SK-N-SH (cell line): Measurements from ENCODE around the gene LRRC51. TPM values are rescaled to one million over a fixed set of nuclear protein-coding genes. Genes with fewer than 3 reads are reported as not detected.
A peak's percentile ranks its signal among the peaks of the same experiment; 100 is the strongest.

Experiments used
- CTCF ChIA-PET: fragments of 300-600, 350-600 bp; formaldehyde crosslinking; extraction: SDS; loops from one replicate; lab custom pipeline; 2021; lab: Yijun Ruan, JAX
- POLR2A ChIA-PET: fragments of 350-600 bp; sonication (Branson Sonifier 250); formaldehyde crosslinking; extraction: SDS; loops from one replicate; lab custom pipeline; 2020; ENCODE audit warnings: antibody characterized with exemption, inconsistent platforms; lab: Yijun Ruan, JAX
- DNase-seq: peaks from one replicate; pipeline ENCODE4 v3.0.0; 2012
- H2AFZ ChIP-seq: fragments of 200-600 bp; sonication (generic); 2 replicates; pipeline ENCODE4 v1.8.1; 2016; ENCODE audit warnings: antibody characterized with exemption, mild to moderate bottlenecking, low read depth
- H3F3A ChIP-seq: fragments of 200-600 bp; sonication (generic); replicated peaks from 2 replicates; pipeline ENCODE3; 2016; ENCODE audit warnings: antibody characterized with exemption, mild to moderate bottlenecking; ENCODE audit not compliant: insufficient read depth
- H3K27ac ChIP-seq, 2 experiments: fragments of 200-500 bp in 1 of 2; fragments of 200-600 bp in 1 of 2; sonication (Bioruptor generic) in 1 of 2; sonication (generic), shearing (Covaris generic) in 1 of 2; 2 replicates each; pipeline versions ENCODE4 v1.5.1 to v1.6.1; 2014 to 2016; ENCODE audit warnings: low read depth in 2 of 2, inconsistent platforms in 1 of 2, low read length in 1 of 2, mild to moderate bottlenecking in 1 of 2, mixed read lengths in 1 of 2
- H3K27me3 ChIP-seq: fragments of 200-600 bp; sonication (generic), shearing (Covaris generic); 2 replicates; pipeline ENCODE4 v1.6.1; 2016; ENCODE audit warnings: mixed run types; ENCODE audit not compliant: insufficient read depth
- H3K36me3 ChIP-seq, 2 experiments: fragments of 200-500 bp in 1 of 2; fragments of 200-600 bp in 1 of 2; sonication (Bioruptor generic) in 1 of 2; sonication (generic) in 1 of 2; replicated peaks in 1 of 2; 2 replicates each; pipeline versions ENCODE3 to v1.5.1; 2014 to 2016; ENCODE audit warnings: low read length in 1 of 2, mild to moderate bottlenecking in 1 of 2; ENCODE audit not compliant: insufficient read depth in 2 of 2, control insufficient read depth in 1 of 2
- H3K4me1 ChIP-seq, 2 experiments: fragments of 200-500 bp in 1 of 2; fragments of 200-600 bp in 1 of 2; sonication (Bioruptor generic) in 1 of 2; sonication (generic), shearing (Covaris generic) in 1 of 2; 2 replicates each; pipeline versions ENCODE4 v1.5.1 to v1.6.1; 2014 to 2016; ENCODE audit warnings: low read depth in 1 of 2, low read length in 1 of 2, mixed run types in 1 of 2; ENCODE audit not compliant: insufficient read depth in 2 of 2, control insufficient read depth in 1 of 2
- H3K4me2 ChIP-seq: fragments of 200-600 bp; sonication (generic), shearing (Covaris generic); 2 replicates; pipeline ENCODE4 v1.6.1; 2017; ENCODE audit warnings: mixed run types
- H3K4me3 ChIP-seq, 2 experiments: fragments of 200-500 bp in 1 of 2; fragments of 200-600 bp in 1 of 2; sonication (Bioruptor generic) in 1 of 2; sonication (generic), shearing (Covaris generic) in 1 of 2; 2 replicates each; pipeline versions ENCODE4 v1.5.1 to v1.8.1; 2014 to 2016; ENCODE audit warnings: low read depth in 2 of 2, inconsistent platforms in 1 of 2, low read length in 1 of 2, mild to moderate bottlenecking in 1 of 2, mixed read lengths in 1 of 2, moderate library complexity in 1 of 2
- H3K79me2 ChIP-seq: fragments of 200-600 bp; sonication (generic); 2 replicates; pipeline ENCODE4 v1.8.1; 2017; ENCODE audit warnings: mild to moderate bottlenecking; ENCODE audit not compliant: insufficient read depth
- H3K9ac ChIP-seq: fragments of 200-600 bp; sonication (generic); 2 replicates; pipeline ENCODE4 v1.6.1; 2017; ENCODE audit warnings: mixed run types
- H3K9me2 ChIP-seq: fragments of 200-600 bp; sonication (generic); 2 replicates; pipeline ENCODE4 v1.6.1; 2017; ENCODE audit warnings: mixed run types
- H3K9me3 ChIP-seq: fragments of 200-600 bp; sonication (generic); 2 replicates; pipeline ENCODE4 v1.6.1; 2017; ENCODE audit warnings: mixed run types, mild to moderate bottlenecking, moderate library complexity
- H4K20me1 ChIP-seq: fragments of 200-600 bp; sonication (generic); 2 replicates; pipeline ENCODE4 v1.6.1; 2017; ENCODE audit warnings: mild to moderate bottlenecking, mixed run types; ENCODE audit not compliant: insufficient read depth
- CHD2 ChIP-seq: fragments of 150-350 bp; IDR thresholded peaks from 2 replicates; pipeline ENCODE4 v1.6.1; 2018; ENCODE audit warnings: low read length; ENCODE audit not compliant: partially characterized antibody
- ELF1 ChIP-seq: IDR thresholded peaks from 2 replicates; pipeline ENCODE4 v1.4.0; 2012
- FOXJ3 ChIP-seq: sonication (generic); formaldehyde crosslinking; IDR thresholded peaks from 2 replicates; pipeline ENCODE4 v1.5.1; 2020; ENCODE audit warnings: mild to moderate bottlenecking, missing genetic modification reagents
- JUND ChIP-seq: IDR thresholded peaks from 2 replicates; pipeline ENCODE4 v1.4.0; 2012
- MEF2A ChIP-seq: IDR thresholded peaks from 2 replicates; pipeline ENCODE4 v1.4.0; 2012; ENCODE audit warnings: low read depth, borderline replicate concordance
- RAD21 ChIP-seq: IDR thresholded peaks from 2 replicates; pipeline ENCODE4 v1.6.1; 2012; ENCODE audit warnings: mild to moderate bottlenecking, low read length
- RXRA ChIP-seq: IDR thresholded peaks from 2 replicates; pipeline ENCODE4 v1.4.0; 2012; ENCODE audit warnings: low read depth, mild to moderate bottlenecking, borderline replicate concordance
- SIN3A ChIP-seq: IDR thresholded peaks from 2 replicates; pipeline ENCODE4 v1.6.1; 2012; ENCODE audit warnings: low read depth, mild to moderate bottlenecking, low read length, moderate library complexity, borderline replicate concordance
- SMC3 ChIP-seq: IDR thresholded peaks from 2 replicates; pipeline ENCODE4 v1.6.1; 2012; ENCODE audit warnings: low read depth, low read length, improper control_type of control experiment
- TCF12 ChIP-seq: IDR thresholded peaks from 2 replicates; pipeline ENCODE4 v1.4.0; 2012
- YY1 ChIP-seq: IDR thresholded peaks from 2 replicates; pipeline ENCODE4 v1.4.0; 2012; ENCODE audit warnings: low read depth, mild to moderate bottlenecking
- WGBS: methylation state at CpG from one replicate; pipeline ENCODE4 v1.1.6; 2017; ENCODE audit warnings: low lambda C conversion rate; 5-methylcytosine and 5-hydroxymethylcytosine counted together
- polyA plus RNA-seq, 3 experiments: library from polyadenylated mRNA; depleted of rRNA; stranded (reverse); fragments of >200 nt; gene quantifications; 2 replicates each; pipeline ENCODE4 v1.2.3, GENCODE V29; 2012
- TF ChIP-seq, protein P1 (sequence below): fragments of 200-600 bp; sonication (generic); IDR thresholded peaks from 2 replicates; pipeline ENCODE4 v1.6.1; 2017; ENCODE audit warnings: antibody characterized with exemption, mild to moderate bottlenecking, moderate library complexity
- TF ChIP-seq, protein P2 (sequence below): IDR thresholded peaks from 2 replicates; pipeline ENCODE4 v1.4.0; 2012; ENCODE audit warnings: low read depth, borderline replicate concordance

LRRC51 gene
- polyA plus RNA-seq, 1 of the 3 experiments (the other 2 are of a cell fraction): 7.3 TPM

DNA sequence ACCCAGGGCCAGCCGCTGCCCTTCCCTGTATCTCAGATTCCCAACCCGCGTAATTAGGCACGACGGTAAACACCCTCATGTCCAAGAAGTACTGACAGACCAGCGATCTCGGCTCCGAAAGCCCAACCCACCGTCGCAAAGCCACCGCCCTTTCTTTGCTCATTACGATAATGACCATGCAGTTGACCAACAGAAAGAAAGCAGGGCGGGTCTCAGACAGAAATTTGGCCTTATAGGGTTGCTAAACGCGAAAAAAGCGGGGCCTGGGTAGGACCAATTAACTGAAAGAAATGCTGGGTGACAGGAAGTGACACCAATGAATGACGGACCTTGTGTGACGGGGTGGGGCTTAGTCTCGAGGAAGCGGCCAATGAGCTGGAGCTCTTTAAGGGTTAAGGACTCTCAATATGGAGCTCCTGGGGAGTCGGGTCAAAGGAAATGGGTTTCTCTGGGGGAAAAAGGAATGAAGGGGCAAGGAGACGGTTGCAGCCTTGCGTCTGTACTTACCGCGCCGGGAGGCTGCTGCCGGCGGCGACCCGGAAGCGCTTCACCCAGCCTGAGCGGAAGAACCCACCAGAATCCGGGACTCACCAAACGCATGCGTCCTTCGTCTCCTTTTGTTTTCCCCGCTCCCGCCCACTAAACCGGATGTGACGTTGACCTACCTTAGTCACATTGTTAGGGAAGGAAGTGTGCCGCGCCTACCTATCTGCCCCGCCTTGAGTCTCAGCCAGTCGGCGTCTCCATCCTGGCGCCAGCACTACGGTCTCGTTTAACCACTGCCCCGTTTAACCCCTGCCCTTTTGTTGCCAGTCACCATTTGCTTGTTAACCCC is 31.7 kb downstream of the LRRC51 start, which contains the start of gene ANAPC15 (continued):
- TF ChIP-seq SIN3A (peak; percentile 63; the same call in 1 of the 2 replicates), RAD21 (no peak; the same call in 1 of the 2 replicates)

DNA sequence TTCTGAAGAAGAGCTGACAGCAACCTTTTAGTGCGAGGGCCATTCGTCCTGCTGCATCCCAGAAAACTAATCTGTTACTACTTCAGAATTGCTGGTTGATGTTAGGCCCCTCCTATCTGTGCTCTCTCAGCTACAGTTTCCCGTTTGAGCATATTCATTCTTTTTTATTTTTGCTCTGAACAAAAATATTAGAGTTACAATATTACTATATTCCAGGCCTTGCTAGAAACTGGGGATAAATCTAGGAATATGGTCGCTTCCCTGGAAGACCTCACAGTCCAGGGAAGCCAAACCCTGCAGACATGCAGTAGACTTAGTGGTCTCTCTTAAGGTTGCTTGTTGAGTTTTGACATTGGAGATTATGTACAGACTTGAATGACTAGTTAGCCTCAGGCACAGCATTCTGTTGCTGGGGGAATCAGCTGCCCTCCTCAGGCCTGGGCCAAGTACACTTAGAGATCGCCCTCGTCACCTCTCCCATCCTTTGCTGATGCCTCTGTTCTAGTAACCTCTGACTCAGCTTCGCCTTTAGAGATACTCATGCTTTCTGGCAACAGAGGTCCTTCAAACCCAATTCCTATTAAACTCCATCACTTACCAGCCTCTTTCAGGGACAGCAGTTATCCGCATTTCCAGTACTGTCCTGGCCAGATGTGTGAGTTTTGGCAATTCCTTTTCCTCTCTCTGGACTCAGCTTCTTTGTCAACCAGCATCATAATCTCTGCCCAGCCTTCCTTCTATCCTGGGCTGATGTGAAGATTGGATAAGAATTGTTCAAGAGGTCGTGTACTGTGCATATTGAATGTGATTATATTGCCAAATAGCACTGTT is 32.5 kb downstream of the LRRC51 start:
- peaks cover 6 to 16% of the 10 kb centered on the region in 2 experiments; a peak in 3 of 4 replicates for H3K4me1 ChIP-seq
- H3K4me2 ChIP-seq: peak overlapping the region; percentile 79
- no peak for DNase-seq
- CTCF ChIA-PET: interaction anchor here (1.2 to 3.4 kb wide), 5 partner anchors 30 to 317 kb away, joined by 3 to 16 read pairs (median 4); no protein-coding TSS in a partner anchor
- peak overlapping the region; percentile 71 to 77 for H3K4me3 ChIP-seq
- H3K9ac ChIP-seq: peak overlapping the region; percentile 93
- peak overlapping the region; percentile 96 to 99 for H3K27ac ChIP-seq
- H3K27me3 ChIP-seq: no peaks in the 10 kb centered on the region
- peaks cover 2 to 5% of the 10 kb centered on the region in 2 experiments for H3K36me3 ChIP-seq
- H3K9me2 ChIP-seq: no peaks in the 10 kb centered on the region
- H3K9me3 ChIP-seq: no peaks in the 10 kb centered on the region
- H2AFZ ChIP-seq: peak overlapping the region; percentile 63
- TF ChIP-seq, protein P1, sequence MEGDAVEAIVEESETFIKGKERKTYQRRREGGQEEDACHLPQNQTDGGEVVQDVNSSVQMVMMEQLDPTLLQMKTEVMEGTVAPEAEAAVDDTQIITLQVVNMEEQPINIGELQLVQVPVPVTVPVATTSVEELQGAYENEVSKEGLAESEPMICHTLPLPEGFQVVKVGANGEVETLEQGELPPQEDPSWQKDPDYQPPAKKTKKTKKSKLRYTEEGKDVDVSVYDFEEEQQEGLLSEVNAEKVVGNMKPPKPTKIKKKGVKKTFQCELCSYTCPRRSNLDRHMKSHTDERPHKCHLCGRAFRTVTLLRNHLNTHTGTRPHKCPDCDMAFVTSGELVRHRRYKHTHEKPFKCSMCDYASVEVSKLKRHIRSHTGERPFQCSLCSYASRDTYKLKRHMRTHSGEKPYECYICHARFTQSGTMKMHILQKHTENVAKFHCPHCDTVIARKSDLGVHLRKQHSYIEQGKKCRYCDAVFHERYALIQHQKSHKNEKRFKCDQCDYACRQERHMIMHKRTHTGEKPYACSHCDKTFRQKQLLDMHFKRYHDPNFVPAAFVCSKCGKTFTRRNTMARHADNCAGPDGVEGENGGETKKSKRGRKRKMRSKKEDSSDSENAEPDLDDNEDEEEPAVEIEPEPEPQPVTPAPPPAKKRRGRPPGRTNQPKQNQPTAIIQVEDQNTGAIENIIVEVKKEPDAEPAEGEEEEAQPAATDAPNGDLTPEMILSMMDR: no peak
- TF ChIP-seq, protein P2, sequence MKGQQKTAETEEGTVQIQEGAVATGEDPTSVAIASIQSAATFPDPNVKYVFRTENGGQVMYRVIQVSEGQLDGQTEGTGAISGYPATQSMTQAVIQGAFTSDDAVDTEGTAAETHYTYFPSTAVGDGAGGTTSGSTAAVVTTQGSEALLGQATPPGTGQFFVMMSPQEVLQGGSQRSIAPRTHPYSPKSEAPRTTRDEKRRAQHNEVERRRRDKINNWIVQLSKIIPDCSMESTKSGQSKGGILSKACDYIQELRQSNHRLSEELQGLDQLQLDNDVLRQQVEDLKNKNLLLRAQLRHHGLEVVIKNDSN: no peak
- H3F3A ChIP-seq: peaks cover 3% of the 10 kb centered on the region
- POLR2A ChIA-PET: interaction anchor here (0.6 to 2.2 kb wide), 11 partner anchors 10 to 301 kb away, joined by 3 to 11 read pairs (median 4); partner anchors contain the start of genes LAMTOR1, PHOX2A, RNF121 and XNDC1N
- 72% methylated on average over 9 of the region's 9 CpGs for WGBS
- no peaks in the 10 kb centered on the region for H4K20me1 ChIP-seq
- no peaks in the 10 kb centered on the region for H3K79me2 ChIP-seq

DNA sequence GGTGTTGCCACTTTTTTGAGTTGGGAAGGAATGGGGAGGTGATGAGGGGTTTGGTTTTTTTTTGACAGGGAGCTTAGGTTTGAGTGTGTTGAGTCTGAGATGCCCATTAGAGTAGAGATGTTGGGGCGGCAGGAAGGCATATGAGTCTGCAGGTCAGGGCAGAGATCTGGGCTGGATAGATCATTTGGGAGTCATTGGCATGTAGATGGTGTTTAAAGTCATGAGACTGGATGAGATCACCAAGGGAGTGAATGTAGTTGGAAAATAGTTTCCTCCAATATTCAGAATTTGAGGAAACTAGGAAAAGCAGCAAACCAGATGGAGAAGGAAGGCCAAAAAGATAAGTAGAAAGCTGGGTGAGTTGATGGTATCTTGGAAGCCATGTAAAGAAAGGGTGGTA is 33.9 kb downstream of the LRRC51 start:
- H3K9ac ChIP-seq: no peak overlapping the region
- H3K9me3 ChIP-seq: no peaks in the 10 kb centered on the region
- TF ChIP-seq SMC3 (no peak), CHD2 (no peak), MEF2A (no peak), FOXJ3 (CRISPR knock-in tag) (no peak), JUND (no peak), ELF1 (no peak), YY1 (no peak), TCF12 (no peak), RXRA (no peak)
- H3K4me2 ChIP-seq: no peak overlapping the region
- WGBS: 94% methylated on average over 1 of the region's 1 CpG
- H3F3A ChIP-seq: peaks cover 3% of the 10 kb centered on the region
- no peak for DNase-seq
- ChIA-PET POLR2A (no interaction called here), CTCF (interaction anchor here (2.0 to 3.1 kb wide), 2 partner anchors 29 to 90 kb away, joined by 6 to 11 read pairs; no protein-coding TSS in a partner anchor)
- peaks cover 0 to 5% of the 10 kb centered on the region in 2 experiments for H3K36me3 ChIP-seq
- H2AFZ ChIP-seq: no peak overlapping the region
- H3K4me1 ChIP-seq: peaks cover 6 to 16% of the 10 kb centered on the region in 2 experiments; a peak in 3 of 4 replicates
- H3K27me3 ChIP-seq: no peaks in the 10 kb centered on the region
- H3K27ac ChIP-seq: no peak overlapping the region
- H3K4me3 ChIP-seq: no peak overlapping the region
- H4K20me1 ChIP-seq: no peaks in the 10 kb centered on the region
- no peaks in the 10 kb centered on the region for H3K9me2 ChIP-seq
- H3K79me2 ChIP-seq: no peaks in the 10 kb centered on the region
